Stimulated activated CD4-positive, alpha-beta T cell treated with anti-CD3 and anti-CD28 coated beads, Interleukin-4, amount 100 ng/mL, for 48 hours (primary cell): Measurements from ENCODE around the gene MAD1L1.

Experiments used
- DNase-seq, 2 donors: peaks; one replicate each; pipeline ENCODE4 v3.0.0-alpha.2; 2020; ENCODE audit warnings: low read depth in 2 of 2

Gene MAD1L1

GRCh38 chr7:2104107-2104710 is 128.5 kb downstream of the MAD1L1 start:
- peak; percentile 67 to 71 for DNase-seq

GRCh38 chr7:2103071-2103898 is 129.5 kb downstream of the MAD1L1 start:
- no peak for DNase-seq

GRCh38 chr7:2102375-2102723 is 130.4 kb downstream of the MAD1L1 start:
- no peak for DNase-seq

- DNase-seq: no peak
Observed at GRCh38 chr7:2101630-2102374, 130.9 kb downstream of the MAD1L1 start.

GRCh38 chr7:2100278-2101208 is 132.2 kb downstream of the MAD1L1 start:
- DNase-seq: no peak

GRCh38 chr7:2099048-2099957 is 133.4 kb downstream of the MAD1L1 start:
- DNase-seq: peak in 1 of 2 donors; percentile 22

GRCh38 chr7:2098496-2098895 is 134.2 kb downstream of the MAD1L1 start:
- DNase-seq: no peak

DNA sequence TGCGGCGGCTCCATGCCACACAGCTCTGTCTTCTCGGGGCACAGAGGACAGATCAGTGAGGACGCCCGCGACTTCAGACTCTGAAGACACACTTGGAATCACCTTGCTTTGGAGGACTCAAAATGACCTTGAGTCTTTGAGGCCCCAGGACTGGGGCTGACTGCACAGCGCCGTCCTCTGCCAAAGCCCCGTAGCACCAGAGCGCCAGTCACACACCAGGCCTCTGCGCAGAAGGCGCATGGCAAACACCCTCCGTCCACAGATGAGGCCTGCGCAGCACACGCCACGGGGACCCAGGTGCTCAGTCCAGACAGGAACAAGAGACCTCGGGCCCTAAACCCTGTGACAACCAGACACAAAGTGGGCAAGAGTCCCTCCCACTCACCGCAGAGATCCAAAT is 134.7 kb downstream of the MAD1L1 start:
- DNase-seq: no peak

DNA sequence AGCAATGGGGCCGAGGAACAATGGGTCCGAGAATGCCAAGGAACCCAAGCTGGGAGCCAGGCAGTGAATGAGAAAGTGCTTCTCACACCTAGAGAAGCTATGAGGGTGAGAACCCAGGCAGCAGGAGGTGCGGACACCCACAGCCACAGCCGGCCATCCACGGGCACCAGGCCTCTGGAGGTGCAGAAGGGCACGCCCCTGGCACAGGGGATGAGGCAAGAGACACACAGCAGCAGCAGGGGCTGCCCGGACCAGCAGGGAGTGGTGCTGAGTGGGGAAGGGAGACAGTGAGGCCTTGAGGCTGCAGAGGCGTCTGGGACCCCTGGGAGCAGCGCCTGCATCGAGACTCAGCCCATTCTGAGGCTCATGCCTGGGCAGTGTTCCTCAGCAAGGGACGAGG is 135.3 kb downstream of the MAD1L1 start:
- no peak for DNase-seq

DNA sequence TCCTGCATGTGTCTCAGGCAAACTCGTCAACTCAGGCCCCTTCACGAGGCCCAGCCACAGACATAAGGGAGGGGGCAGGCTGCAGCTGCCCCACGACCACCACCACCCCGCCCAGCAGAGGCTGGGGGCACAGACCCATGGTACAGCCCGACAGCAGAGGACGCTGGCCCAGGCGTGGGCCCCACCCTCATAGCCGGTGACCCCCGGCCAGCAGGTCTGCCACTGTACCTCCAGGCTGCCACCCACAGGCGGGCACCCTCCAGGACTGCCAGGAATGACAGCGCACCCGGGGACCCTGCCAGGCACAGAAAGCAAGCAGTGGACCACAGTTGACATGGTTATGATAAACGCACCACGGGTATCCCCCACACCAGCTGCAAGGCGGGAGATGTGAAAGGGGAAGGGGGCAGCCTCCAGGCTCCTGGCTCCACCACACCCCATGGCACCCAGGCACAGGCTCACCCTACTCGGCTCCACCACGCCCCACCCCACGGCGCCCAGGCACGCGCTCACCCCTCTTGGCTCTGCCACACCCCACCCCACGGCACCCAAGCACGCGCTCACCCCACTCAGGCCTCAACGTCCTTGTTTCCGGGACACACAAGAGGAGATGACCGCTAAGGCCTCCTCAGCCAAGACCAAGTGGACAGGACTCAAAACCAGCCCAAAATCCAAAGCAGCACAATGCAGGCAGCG is 135.9 kb downstream of the MAD1L1 start:
- DNase-seq: no peak

DNA sequence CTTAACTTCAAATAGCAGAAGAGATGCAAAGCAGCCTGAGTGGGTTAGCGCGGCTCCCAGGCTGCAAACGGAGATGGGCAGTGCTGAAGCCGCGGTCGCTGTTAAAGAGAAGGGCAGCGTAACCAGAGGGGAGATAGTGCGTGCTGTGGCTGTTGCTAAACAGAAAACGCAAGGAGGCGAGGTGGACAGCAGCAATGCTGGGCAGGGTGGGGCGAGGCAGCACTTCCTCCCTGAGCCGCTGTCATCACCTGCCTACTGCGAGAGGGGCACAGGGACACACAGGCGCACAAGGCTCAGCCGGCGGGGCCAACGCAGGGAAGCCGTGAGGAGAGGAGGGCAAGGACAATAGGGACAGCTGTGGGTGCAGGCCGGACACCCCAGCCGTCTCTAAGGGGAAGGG is 137.3 kb downstream of the MAD1L1 start:
- no peak for DNase-seq

- DNase-seq: no peak
Observed at GRCh38 chr7:2094454-2095045, 138.2 kb downstream of the MAD1L1 start.

DNA sequence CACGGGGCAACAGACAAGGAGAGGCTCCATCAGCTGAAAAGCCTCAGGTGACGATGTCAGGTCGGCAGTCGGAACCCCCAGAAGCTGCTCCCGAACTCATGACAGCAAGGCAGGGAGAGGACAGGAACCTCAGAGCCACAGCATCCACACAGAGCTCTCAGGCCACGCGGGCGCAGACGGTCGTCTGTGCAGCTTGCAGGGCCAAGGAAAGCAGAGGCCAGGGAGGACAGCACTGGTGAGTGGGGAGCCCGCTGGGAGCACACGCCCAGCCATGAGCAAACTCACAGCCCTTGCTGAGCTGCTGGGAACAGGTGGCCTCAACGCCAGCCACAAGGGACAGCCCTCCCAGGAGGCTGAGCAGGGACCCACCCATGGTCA is 138.9 kb downstream of the MAD1L1 start:
- DNase-seq: no peak

- DNase-seq: no peak
Observed at GRCh38 chr7:2093215-2093842, 139.4 kb downstream of the MAD1L1 start.

- no peak for DNase-seq
Observed at GRCh38 chr7:2092279-2092678, 140.5 kb downstream of the MAD1L1 start.

DNA sequence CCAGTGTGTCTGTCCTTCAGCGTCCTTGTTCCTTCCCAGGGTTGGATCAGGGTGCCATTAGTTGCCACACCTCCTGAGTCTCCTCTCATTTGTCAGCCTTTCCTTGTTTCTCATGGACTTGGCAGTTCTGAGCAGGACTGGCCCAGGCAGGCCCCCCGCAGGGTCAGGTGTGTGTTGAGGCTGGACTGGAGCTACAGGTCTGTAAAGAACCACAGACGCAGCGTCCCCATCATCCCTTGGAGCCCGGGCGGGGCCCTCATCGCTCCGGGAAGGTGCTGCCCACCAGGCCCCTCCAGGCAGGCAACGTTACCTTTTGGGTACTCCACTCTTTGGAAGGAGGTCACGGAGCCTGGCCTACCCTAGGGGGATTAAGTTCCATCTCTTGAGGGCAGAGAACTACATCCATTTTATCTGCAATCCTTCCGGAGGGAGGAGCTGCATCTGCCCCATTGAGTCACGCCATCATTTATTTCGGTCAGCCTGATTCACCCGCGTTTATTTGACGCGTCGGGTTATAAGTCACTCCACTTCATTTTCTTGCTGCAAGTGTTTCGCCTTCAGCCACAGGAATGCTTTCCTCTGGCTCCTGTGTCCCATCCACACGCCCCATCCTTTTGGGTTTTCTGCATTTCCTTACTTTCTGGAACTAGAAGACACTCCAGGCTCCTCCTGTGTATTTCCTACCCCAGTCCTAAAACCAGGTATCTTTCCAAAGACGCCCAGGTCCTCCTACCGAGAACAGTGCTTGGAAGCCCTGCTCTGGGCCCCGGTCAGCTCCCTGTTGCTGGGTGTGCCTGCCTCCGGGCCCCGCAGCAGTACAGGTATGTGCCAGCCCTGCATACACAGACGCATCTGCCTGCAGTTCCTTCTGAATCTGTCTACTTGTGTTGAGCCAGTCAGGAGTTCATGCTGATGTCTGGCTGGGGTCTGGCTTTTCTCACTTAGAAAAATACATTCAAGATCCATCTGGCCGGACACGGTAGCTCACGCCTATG is 141.9 kb downstream of the MAD1L1 start:
- DNase-seq: no peak

GRCh38 chr7:2088801-2089200 is 143.9 kb downstream of the MAD1L1 start:
- DNase-seq: no peak

GRCh38 chr7:2087744-2088143 is 145.0 kb downstream of the MAD1L1 start:
- no peak for DNase-seq
